A549 (cell line): ENCODE data around the gene HYAL4.
"Not testable (repeated sequence)": the region's sequence is repeated elsewhere in the genome, so short reads cannot be mapped to it uniquely, and the experiment has no call there.

Source experiments
- EP300 ChIP-seq, 2 experiments: fragments of >200 bp; sonication (Bioruptor Twin); formaldehyde crosslinking; IDR thresholded peaks; 2 replicates in 1 of 2; 3 replicates in 1 of 2; pipeline ENCODE4 v1.6.1; 2016 to 2017
- ESRRA ChIP-seq: fragments of 150-350 bp; IDR thresholded peaks from 2 replicates; pipeline ENCODE4 v1.6.1; 2014; ENCODE audit warnings: mild to moderate bottlenecking, low read length, borderline replicate concordance
- HDAC2 ChIP-seq: fragments of 200-600 bp; sonication (generic); IDR thresholded peaks from 2 replicates; pipeline ENCODE4 v1.6.1; 2016
- KDM1A ChIP-seq: fragments of 200-600 bp; sonication (generic); IDR thresholded peaks from 2 replicates; pipeline ENCODE4 v1.6.1; 2016; ENCODE audit warnings: low read depth, mild to moderate bottlenecking
- NR3C1 ChIP-seq: fragments of >200 bp; sonication (Bioruptor Twin); formaldehyde crosslinking; IDR thresholded peaks from 3 replicates; pipeline ENCODE4 v1.6.1; 2017
- POLR2A ChIP-seq: IDR thresholded peaks from 2 replicates; pipeline ENCODE4 v1.6.1; 2012; ENCODE audit warnings: mild to moderate bottlenecking, low read length
- RAD21 ChIP-seq, 2 experiments: fragments of >200 bp in 1 of 2; sonication (Bioruptor Twin) in 1 of 2; formaldehyde crosslinking in 1 of 2; IDR thresholded peaks in 1 of 2; conservative IDR thresholded peaks in 1 of 2; 2 replicates in 1 of 2; 3 replicates in 1 of 2; pipeline ENCODE4 v1.6.1; 2012 to 2018; ENCODE audit warnings: inconsistent platforms in 1 of 2
- ZC3H11A ChIP-seq: fragments of 450-650 bp; IDR thresholded peaks from 2 replicates; pipeline ENCODE4 v1.6.1; 2014; ENCODE audit warnings: antibody characterized with exemption, mild to moderate bottlenecking
- TF ChIP-seq, protein P1 (sequence below): fragments of >200 bp; sonication (Bioruptor Twin); formaldehyde crosslinking; IDR thresholded peaks from 3 replicates; pipeline ENCODE4 v1.5.1; 2016
- TF ChIP-seq, protein P2 (sequence below): fragments of 200-600 bp; sonication (generic); IDR thresholded peaks from 2 replicates; pipeline ENCODE4 v1.6.1; 2016; ENCODE audit warnings: antibody characterized with exemption, mild to moderate bottlenecking, moderate library complexity
- TF ChIP-seq, protein P3 (sequence below): IDR thresholded peaks from 2 replicates; pipeline ENCODE4 v1.6.1; 2012
- TF ChIP-seq, protein P4 (sequence below): fragments of 150-350 bp; IDR thresholded peaks from 2 replicates; pipeline ENCODE4 v1.6.1; 2014; ENCODE audit warnings: low read depth, mild to moderate bottlenecking, low read length

DNA sequence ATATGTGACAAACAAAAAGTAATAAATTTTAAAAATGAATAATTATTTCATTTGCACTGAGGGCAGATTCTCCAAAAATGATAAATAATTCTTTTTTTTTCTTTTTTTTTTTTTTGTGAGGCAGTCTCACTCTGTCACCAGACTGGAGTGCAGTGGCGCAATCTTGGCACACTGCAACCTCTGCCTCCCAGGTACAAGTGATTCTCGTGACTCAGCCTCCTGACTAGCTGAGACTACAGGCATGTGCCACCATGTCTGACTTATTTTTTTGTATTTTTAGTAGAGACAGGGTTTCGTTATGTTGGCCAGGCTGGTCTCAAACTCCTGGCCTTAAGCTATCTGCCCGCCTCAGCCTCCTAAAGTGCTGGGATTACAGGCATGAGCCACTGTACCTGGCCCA lies 25.2 kb upstream of the HYAL4 start:
- TF ChIP-seq, protein P1, sequence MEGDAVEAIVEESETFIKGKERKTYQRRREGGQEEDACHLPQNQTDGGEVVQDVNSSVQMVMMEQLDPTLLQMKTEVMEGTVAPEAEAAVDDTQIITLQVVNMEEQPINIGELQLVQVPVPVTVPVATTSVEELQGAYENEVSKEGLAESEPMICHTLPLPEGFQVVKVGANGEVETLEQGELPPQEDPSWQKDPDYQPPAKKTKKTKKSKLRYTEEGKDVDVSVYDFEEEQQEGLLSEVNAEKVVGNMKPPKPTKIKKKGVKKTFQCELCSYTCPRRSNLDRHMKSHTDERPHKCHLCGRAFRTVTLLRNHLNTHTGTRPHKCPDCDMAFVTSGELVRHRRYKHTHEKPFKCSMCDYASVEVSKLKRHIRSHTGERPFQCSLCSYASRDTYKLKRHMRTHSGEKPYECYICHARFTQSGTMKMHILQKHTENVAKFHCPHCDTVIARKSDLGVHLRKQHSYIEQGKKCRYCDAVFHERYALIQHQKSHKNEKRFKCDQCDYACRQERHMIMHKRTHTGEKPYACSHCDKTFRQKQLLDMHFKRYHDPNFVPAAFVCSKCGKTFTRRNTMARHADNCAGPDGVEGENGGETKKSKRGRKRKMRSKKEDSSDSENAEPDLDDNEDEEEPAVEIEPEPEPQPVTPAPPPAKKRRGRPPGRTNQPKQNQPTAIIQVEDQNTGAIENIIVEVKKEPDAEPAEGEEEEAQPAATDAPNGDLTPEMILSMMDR, result not testable (repeated sequence)
- not testable (repeated sequence) for TF ChIP-seq ESRRA; EP300 (IDR thresholded peaks at IDR 0.05); POLR2A; KDM1A; NR3C1; HDAC2; RAD21 (conservative IDR thresholded peaks at IDR 0.05 in 1 of 2, IDR thresholded peaks at IDR 0.05 in 1 of 2); ZC3H11A
- TF ChIP-seq, protein P2, sequence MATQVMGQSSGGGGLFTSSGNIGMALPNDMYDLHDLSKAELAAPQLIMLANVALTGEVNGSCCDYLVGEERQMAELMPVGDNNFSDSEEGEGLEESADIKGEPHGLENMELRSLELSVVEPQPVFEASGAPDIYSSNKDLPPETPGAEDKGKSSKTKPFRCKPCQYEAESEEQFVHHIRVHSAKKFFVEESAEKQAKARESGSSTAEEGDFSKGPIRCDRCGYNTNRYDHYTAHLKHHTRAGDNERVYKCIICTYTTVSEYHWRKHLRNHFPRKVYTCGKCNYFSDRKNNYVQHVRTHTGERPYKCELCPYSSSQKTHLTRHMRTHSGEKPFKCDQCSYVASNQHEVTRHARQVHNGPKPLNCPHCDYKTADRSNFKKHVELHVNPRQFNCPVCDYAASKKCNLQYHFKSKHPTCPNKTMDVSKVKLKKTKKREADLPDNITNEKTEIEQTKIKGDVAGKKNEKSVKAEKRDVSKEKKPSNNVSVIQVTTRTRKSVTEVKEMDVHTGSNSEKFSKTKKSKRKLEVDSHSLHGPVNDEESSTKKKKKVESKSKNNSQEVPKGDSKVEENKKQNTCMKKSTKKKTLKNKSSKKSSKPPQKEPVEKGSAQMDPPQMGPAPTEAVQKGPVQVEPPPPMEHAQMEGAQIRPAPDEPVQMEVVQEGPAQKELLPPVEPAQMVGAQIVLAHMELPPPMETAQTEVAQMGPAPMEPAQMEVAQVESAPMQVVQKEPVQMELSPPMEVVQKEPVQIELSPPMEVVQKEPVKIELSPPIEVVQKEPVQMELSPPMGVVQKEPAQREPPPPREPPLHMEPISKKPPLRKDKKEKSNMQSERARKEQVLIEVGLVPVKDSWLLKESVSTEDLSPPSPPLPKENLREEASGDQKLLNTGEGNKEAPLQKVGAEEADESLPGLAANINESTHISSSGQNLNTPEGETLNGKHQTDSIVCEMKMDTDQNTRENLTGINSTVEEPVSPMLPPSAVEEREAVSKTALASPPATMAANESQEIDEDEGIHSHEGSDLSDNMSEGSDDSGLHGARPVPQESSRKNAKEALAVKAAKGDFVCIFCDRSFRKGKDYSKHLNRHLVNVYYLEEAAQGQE, result not testable (repeated sequence)
- TF ChIP-seq, protein P3, sequence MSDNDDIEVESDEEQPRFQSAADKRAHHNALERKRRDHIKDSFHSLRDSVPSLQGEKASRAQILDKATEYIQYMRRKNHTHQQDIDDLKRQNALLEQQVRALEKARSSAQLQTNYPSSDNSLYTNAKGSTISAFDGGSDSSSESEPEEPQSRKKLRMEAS, result not testable (repeated sequence)
- TF ChIP-seq, protein P4, sequence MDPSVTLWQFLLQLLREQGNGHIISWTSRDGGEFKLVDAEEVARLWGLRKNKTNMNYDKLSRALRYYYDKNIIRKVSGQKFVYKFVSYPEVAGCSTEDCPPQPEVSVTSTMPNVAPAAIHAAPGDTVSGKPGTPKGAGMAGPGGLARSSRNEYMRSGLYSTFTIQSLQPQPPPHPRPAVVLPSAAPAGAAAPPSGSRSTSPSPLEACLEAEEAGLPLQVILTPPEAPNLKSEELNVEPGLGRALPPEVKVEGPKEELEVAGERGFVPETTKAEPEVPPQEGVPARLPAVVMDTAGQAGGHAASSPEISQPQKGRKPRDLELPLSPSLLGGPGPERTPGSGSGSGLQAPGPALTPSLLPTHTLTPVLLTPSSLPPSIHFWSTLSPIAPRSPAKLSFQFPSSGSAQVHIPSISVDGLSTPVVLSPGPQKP, result not testable (repeated sequence)
